ENCODE measurements around the gene TOMM40. TPM values are rescaled to one million over a fixed set of nuclear protein-coding genes. Genes with fewer than 3 reads are reported as not detected.

TOMM40 gene
- total and polyA plus RNA-seq, 9 of the 15 experiments (the other 6 are each of a cell fraction or from before 2014, with no cell fraction given): 0.89 to 290 (median 160) TPM

- Histone ChIP-seq H3K27ac (ENCODE audit: extremely low read depth, low read depth, low read length) (no peak overlapping the region), H3K4me3 (no peak overlapping the region), H3K9me3 (replicated peaks; ENCODE audit: control insufficient read depth, insufficient read depth, low read depth, low read length) (no peaks in the 10 kb centered on the region), H3K4me2 (ENCODE audit: insufficient read depth, low read length) (no peak overlapping the region), H4K20me1 (replicated peaks; ENCODE audit: control insufficient read depth, insufficient read depth, low read length) (peaks cover 35% of the 10 kb centered on the region), H3K27me3 (ENCODE audit: control insufficient read depth in 2 of 2, insufficient read depth in 2 of 2, low read length in 2 of 2) (no peaks in the 10 kb centered on the region), H3K4me1 (replicated peaks in 1 of 2; ENCODE audit: control insufficient read depth in 2 of 2, insufficient read depth in 2 of 2, low read length in 2 of 2) (peaks cover 43 to 63% of the 10 kb centered on the region in 2 experiments), H3K9ac (ENCODE audit: insufficient read depth in 1 of 2, low read depth in 2 of 2, low read length in 2 of 2) (peak overlapping the region in 1 of 2 experiments; percentile 73; a peak in 2 of 4 replicates), H3K79me2 (ENCODE audit: control insufficient read depth, insufficient read depth, low read length) (peaks cover 84% of the 10 kb centered on the region), H3K9me1 (ENCODE audit: control insufficient read depth, insufficient read depth, low read length) (peaks cover 16% of the 10 kb centered on the region), H2AFZ (ENCODE audit: low read depth, low read length) (no peak overlapping the region), H3K36me3 (ENCODE audit: control insufficient read depth, insufficient read depth, low read length) (peaks cover 13% of the 10 kb centered on the region; the same call in 1 of the 3 replicates)
- WGBS (ENCODE audit: insufficient coverage, low coverage, missing lambda C conversion rate): 68% methylated on average over 2 of the region's 2 CpGs
- ATAC-seq: no peak
- DNase-seq (ENCODE audit: extremely low read depth in 1 of 4, low spot score in 3 of 4): no peak
- BruUV-seq (replicated peaks): no TSS peak
- POLR2A ChIA-PET: interaction anchor here (0.6 to 1.6 kb wide), 5 partner anchors 12 to 500 kb away, joined by 3 to 4 read pairs (median 3); no protein-coding TSS in a partner anchor
- intact Hi-C loops (cut with micrococcal nuclease): no loop called here
- in situ Hi-C loops (cut with MboI): no loop called here
- FAIRE-seq: no peak
- CTCF ChIA-PET (ENCODE audit: low intra/inter-chr PET ratio): no interaction called here
- TF ChIP-seq ETS2 (tag; IDR thresholded peaks at IDR 0.05; ENCODE audit: borderline replicate concordance, poor library complexity, severe bottlenecking): no peak
- TF ChIP-seq, protein P1, sequence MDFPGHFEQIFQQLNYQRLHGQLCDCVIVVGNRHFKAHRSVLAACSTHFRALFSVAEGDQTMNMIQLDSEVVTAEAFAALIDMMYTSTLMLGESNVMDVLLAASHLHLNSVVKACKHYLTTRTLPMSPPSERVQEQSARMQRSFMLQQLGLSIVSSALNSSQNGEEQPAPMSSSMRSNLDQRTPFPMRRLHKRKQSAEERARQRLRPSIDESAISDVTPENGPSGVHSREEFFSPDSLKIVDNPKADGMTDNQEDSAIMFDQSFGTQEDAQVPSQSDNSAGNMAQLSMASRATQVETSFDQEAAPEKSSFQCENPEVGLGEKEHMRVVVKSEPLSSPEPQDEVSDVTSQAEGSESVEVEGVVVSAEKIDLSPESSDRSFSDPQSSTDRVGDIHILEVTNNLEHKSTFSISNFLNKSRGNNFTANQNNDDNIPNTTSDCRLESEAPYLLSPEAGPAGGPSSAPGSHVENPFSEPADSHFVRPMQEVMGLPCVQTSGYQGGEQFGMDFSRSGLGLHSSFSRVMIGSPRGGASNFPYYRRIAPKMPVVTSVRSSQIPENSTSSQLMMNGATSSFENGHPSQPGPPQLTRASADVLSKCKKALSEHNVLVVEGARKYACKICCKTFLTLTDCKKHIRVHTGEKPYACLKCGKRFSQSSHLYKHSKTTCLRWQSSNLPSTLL (IDR thresholded peaks at IDR 0.05): no peak
- no peak for TF ChIP-seq CBFA2T2 (conservative IDR thresholded peaks at IDR 0.05)
- TF ChIP-seq GTF2A2 (tag; IDR thresholded peaks at IDR 0.05): no peak
Observed at GRCh38 chr19:44851427-44851826, 39.6 kb upstream of the TOMM40 start.

Data from K562 (cell line).